AG04449 (cell line): Measurements from ENCODE around the gene PRDM7.
"Not testable (repeated sequence)": the region's sequence is repeated elsewhere in the genome, so short reads cannot be mapped to it uniquely, and the experiment has no call there.

Experiments used
- CTCF ChIA-PET: fragments of 350-600 bp; formaldehyde crosslinking; extraction: SDS; loops from one replicate; lab custom pipeline; 2021; ENCODE audit warnings: antibody characterized with exemption; lab: Yijun Ruan, JAX
- POLR2A ChIA-PET: fragments of 400-600, 350-600 bp; formaldehyde crosslinking; extraction: SDS; loops from one replicate; lab custom pipeline; 2020; ENCODE audit warnings: antibody characterized with exemption, inconsistent platforms; lab: Yijun Ruan, JAX
- DNase-seq: peaks from one replicate; pipeline ENCODE4 v3.0.0-alpha.2; 2010; ENCODE audit warnings: low read depth, low spot score
- H3K4me3 ChIP-seq: 2 replicates; pipeline ENCODE4 v1.5.1; 2011; ENCODE audit warnings: low read depth, mild to moderate bottlenecking, control low read depth, low read length
- CTCF ChIP-seq: IDR thresholded peaks from one replicate; pipeline ENCODE4 v1.5.1; 2011; ENCODE audit warnings: mild to moderate bottlenecking, moderate library complexity, low read length, control low read depth, inconsistent platforms; ENCODE audit not compliant: insufficient read depth; ENCODE audit errors: missing control alignments

The PRDM7 gene

DNA sequence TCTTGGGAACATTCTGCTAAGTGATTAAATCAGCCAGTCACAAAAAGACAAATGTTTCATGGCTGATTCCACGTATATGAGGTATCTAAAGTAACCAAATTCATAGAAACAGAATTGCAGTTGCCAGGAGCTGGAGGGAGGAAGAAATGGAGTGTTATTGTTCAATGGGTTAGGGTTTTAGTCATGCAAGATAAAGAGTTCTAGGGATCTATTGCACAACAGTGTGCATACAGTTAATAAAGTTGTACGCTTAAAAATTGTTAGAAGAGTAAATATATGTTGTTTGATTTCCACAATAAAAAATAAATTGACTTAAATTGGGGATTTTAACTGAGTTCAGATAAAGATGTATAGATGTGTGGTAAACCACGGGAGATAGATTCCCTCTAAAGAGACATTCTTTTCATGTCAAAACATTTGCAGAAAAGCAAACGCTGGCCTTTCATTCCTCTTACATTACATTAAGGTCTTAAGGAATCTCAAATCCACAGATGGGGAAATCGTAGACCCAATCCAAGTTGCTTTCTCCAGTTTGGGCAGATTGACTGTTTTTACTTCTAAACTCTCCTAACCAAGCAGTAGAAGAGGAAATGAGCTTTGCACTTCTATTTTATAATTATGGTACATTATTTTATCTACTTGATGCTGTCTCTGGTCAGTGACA lies 4.6 kb downstream of the PRDM7 start:
- no peak for DNase-seq
- CTCF ChIA-PET = interaction anchor here (1.0 to 1.9 kb wide), 2 partner anchors 10 to 11 kb away, joined by 3 to 14 read pairs; no protein-coding TSS in a partner anchor
- TF ChIP-seq CTCF = no peak
- POLR2A ChIA-PET = no interaction called here
- H3K4me3 ChIP-seq = no peak overlapping the region

GRCh38 chr16:90070440-90070839 lies 6.7 kb downstream of the PRDM7 start:
- TF ChIP-seq CTCF = no peak
- DNase-seq = no peak
- ChIA-PET CTCF (interaction anchor here (1.8 kb wide), 1 partner anchor 11 kb away, joined by 7 read pairs; no protein-coding TSS in a partner anchor), POLR2A (no interaction called here)
- H3K4me3 ChIP-seq = no peak overlapping the region

DNA sequence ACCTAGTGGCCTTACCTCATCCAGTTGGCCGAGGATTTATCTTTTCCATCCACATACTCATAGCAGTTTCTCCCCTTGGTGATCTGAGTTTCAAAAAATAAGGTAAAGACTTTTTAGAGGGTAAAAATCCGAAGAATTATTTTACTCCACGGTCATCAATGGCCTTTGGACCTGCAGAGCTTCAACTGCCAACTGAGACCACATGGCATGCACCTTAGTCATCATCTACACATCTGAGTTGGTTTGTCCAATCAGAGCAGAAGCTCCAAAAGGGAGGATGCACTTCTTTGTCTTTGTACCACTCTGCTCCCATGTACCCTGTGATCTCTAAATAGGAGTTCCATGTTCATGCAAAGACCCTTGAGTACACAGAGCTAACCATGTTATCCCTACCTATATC lies 15.7 kb downstream of the PRDM7 start:
- ChIA-PET CTCF (interaction anchor here (1.2 to 3.2 kb wide), 2 partner anchors 12 to 20 kb away, joined by 3 to 10 read pairs; no protein-coding TSS in a partner anchor), POLR2A (no interaction called here)
- no peak for DNase-seq
- H3K4me3 ChIP-seq = no peak overlapping the region
- TF ChIP-seq CTCF = no peak

- peak; percentile 33 for DNase-seq
- POLR2A ChIA-PET = no interaction called here
- CTCF ChIA-PET = interaction anchor here (0.7 to 1.0 kb wide), 2 partner anchors 24 kb away, joined by 3 to 4 read pairs; no protein-coding TSS in a partner anchor
- H3K4me3 ChIP-seq = no peak overlapping the region
- TF ChIP-seq CTCF = no peak
These were observed 19.4 kb downstream of the PRDM7 start for GRCh38 chr16:90057738-90058173.

DNA sequence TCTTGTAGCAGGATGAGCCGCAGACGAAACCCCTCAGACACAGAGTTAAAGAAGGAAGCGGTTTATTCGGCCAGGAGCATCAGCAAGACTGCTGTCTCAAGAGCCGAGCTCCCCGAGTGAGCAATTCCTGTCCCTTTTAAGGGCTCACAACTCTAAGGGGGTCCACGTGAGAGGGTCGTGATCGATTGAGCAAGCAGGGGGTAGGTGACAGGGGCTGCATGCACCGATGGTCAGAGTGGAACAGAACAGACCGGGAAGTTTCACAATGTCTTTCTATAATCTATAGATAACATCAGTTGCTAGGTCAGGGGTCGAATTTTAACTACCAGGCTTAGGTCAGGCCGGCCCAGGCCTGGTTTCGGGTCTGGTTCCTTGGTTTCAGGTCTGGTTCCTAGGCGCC lies 20.6 kb downstream of the PRDM7 start:
- CTCF ChIA-PET = interaction anchor here (1.5 kb wide), 1 partner anchor 25 kb away, joined by 3 read pairs; no protein-coding TSS in a partner anchor
- POLR2A ChIA-PET = interaction anchor here (0.7 kb wide), 1 partner anchor 22 kb away, joined by 3 read pairs; no protein-coding TSS in a partner anchor
- not testable (repeated sequence) for DNase-seq, H3K4me3 ChIP-seq

DNA sequence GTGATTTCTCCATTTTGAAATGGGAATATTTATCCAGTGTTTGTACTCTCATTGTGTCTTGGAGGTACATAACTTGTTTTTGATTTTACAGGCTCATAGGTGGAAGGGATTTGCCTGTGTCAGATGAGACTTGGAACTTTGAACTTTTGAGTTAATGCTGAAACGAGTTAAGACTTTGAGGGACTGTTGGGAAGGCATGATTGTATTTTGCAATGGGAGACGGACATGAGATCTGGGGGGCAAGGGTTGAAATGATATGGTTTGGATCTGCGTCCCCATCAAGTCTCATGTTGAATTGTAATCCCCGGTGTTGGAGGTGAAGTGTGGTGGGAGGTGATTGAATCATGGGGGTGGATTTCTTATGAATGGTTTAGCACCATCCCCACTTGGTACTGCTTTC lies 21.8 kb downstream of the PRDM7 start:
- ChIA-PET POLR2A (no interaction called here), CTCF (interaction anchor here (1.5 kb wide), 1 partner anchor 27 kb away, joined by 3 read pairs; no protein-coding TSS in a partner anchor)
- no peak for DNase-seq
- H3K4me3 ChIP-seq = no peak overlapping the region
- no peak for TF ChIP-seq CTCF
